HCT116 (cell line): ENCODE results near the gene RFTN1. TPM values are rescaled to one million over a fixed set of nuclear protein-coding genes. Genes with fewer than 3 reads are reported as not detected.

ENCODE experiments used
- ATAC-seq: fragments of 200-7000 bp; cut with Tn5 transposase; 2 replicates; pipeline ENCODE4 v1.9.1; 2020; ENCODE audit warnings: mild to moderate bottlenecking, moderate library complexity
- BruUV-seq: library from RNA; stranded (reverse); fragments of 400-500 nt; replicated peaks from 2 replicates; lab custom pipeline; 2021; lab: Mats Ljungman, UMichigan
- CTCF ChIA-PET: fragments of 300-600 bp; sonication (Branson Sonifier 250); formaldehyde crosslinking; loops from one replicate; lab custom pipeline; 2021; ENCODE audit warnings: antibody characterized with exemption; lab: Charles Lee
- POLR2A ChIA-PET: fragments of 300-600, 350-600 bp; sonication (Branson Sonifier 250); formaldehyde crosslinking; loops from one replicate; lab custom pipeline; 2021; ENCODE audit warnings: antibody characterized with exemption; lab: Charles Lee
- RAD21 ChIA-PET, 2 experiments: fragments of 300-600 bp; sonication (Branson Sonifier 250); formaldehyde crosslinking; loops; one replicate each; lab custom pipeline; 2023; ENCODE audit warnings: low total read pairs in 2 of 2; ENCODE audit not compliant: uncharacterized antibody in 2 of 2, unreplicated experiment in 2 of 2, low non-redundant PET in 1 of 2; lab: Charles Lee
- DNase-seq: peaks from one replicate; pipeline ENCODE4 v3.0.0-alpha.2; 2010; ENCODE audit warnings: low read depth, low spot score
- H2AFZ ChIP-seq: fragments of 200-600 bp; shearing (Covaris generic), sonication (generic); 2 replicates; pipeline ENCODE4 v1.6.1; 2017; ENCODE audit warnings: low read depth, mixed run types, mixed read lengths, antibody characterized with exemption, low read length; ENCODE audit not compliant: poor library complexity, severe bottlenecking
- H3K27ac ChIP-seq: 2 replicates; pipeline ENCODE4 v1.5.1; 2012; ENCODE audit warnings: low read depth, low read length
- H3K27me3 ChIP-seq: fragments of 200-600 bp; sonication (generic); 2 replicates; pipeline ENCODE4 v1.6.1; 2016; ENCODE audit warnings: mixed run types, low read length, mixed read lengths; ENCODE audit not compliant: insufficient read depth
- H3K36me3 ChIP-seq, 2 experiments: fragments of 200-500 bp in 1 of 2; fragments of 200-600 bp in 1 of 2; sonication (Bioruptor generic) in 1 of 2; sonication (generic) in 1 of 2; 2 replicates each; pipeline versions ENCODE4 v1.5.1 to v1.6.1; 2014 to 2016; ENCODE audit warnings: low read length in 2 of 2, inconsistent platforms in 1 of 2, mixed read lengths in 1 of 2, mixed run types in 1 of 2; ENCODE audit not compliant: insufficient read depth in 2 of 2, control insufficient read depth in 1 of 2
- H3K4me1 ChIP-seq, 2 experiments: fragments of 200-600 bp in 1 of 2; sonication (generic) in 1 of 2; 2 replicates each; pipeline versions ENCODE4 v1.5.1 to v1.6.1; 2012 to 2017; ENCODE audit warnings: low read length in 2 of 2, inconsistent platforms in 1 of 2, mild to moderate bottlenecking in 1 of 2, mixed read lengths in 1 of 2, mixed run types in 1 of 2, moderate library complexity in 1 of 2; ENCODE audit not compliant: insufficient read depth in 2 of 2, control insufficient read depth in 1 of 2
- H3K4me2 ChIP-seq: fragments of 200-600 bp; sonication (generic); 2 replicates; pipeline ENCODE4 v1.6.1; 2017; ENCODE audit warnings: mixed run types, low read length, mixed read lengths
- H3K4me3 ChIP-seq, 2 experiments: fragments of 200-600 bp in 1 of 2; sonication (generic) in 1 of 2; replicated peaks in 1 of 2; 2 replicates each; pipeline ENCODE4 v1.5.1; 2011 to 2016; ENCODE audit warnings: low read length in 2 of 2, control low read depth in 1 of 2, low read depth in 1 of 2, mild to moderate bottlenecking in 1 of 2, mixed read lengths in 1 of 2, mixed run types in 1 of 2
- H3K79me2 ChIP-seq: fragments of 200-600 bp; sonication (generic); 2 replicates; pipeline ENCODE4 v1.6.1; 2017; ENCODE audit warnings: mild to moderate bottlenecking, mixed run types, low read length, moderate library complexity, mixed read lengths; ENCODE audit not compliant: insufficient read depth
- H3K9ac ChIP-seq: fragments of 200-600 bp; sonication (generic); 2 replicates; pipeline ENCODE4 v1.6.1; 2016; ENCODE audit warnings: low read length, mixed read lengths
- H3K9me2 ChIP-seq: fragments of 200-600 bp; sonication (generic), shearing (Covaris generic); 2 replicates; pipeline ENCODE4 v1.6.1; 2017; ENCODE audit warnings: mixed run types, mild to moderate bottlenecking, moderate library complexity; ENCODE audit not compliant: insufficient read depth
- H3K9me3 ChIP-seq, 2 experiments: fragments of 200-500 bp in 1 of 2; fragments of 200-600 bp in 1 of 2; sonication (Bioruptor generic) in 1 of 2; sonication (generic) in 1 of 2; 2 replicates each; pipeline ENCODE4 v1.6.1; 2014 to 2017; ENCODE audit warnings: low read length in 2 of 2, mixed read lengths in 2 of 2, inconsistent platforms in 1 of 2, low read depth in 1 of 2, mild to moderate bottlenecking in 1 of 2, mixed run types in 1 of 2, moderate library complexity in 1 of 2; ENCODE audit not compliant: control insufficient read depth in 1 of 2, insufficient read depth in 1 of 2
- H4K20me1 ChIP-seq: fragments of 200-600 bp; sonication (generic), shearing (Covaris generic); 2 replicates; pipeline ENCODE4 v1.6.1; 2017; ENCODE audit warnings: mixed run types, mild to moderate bottlenecking, moderate library complexity; ENCODE audit not compliant: insufficient read depth
- CBX3 ChIP-seq: IDR thresholded peaks from 2 replicates; pipeline ENCODE4 v1.6.1; 2012; ENCODE audit warnings: low read depth
- CEBPB ChIP-seq: IDR thresholded peaks from 2 replicates; pipeline ENCODE4 v1.6.1; 2012; ENCODE audit warnings: low read depth
- EGR1 ChIP-seq: IDR thresholded peaks from 2 replicates; pipeline ENCODE4 v1.6.1; 2012; ENCODE audit warnings: low read depth
- ELF1 ChIP-seq: IDR thresholded peaks from 2 replicates; pipeline ENCODE4 v1.6.1; 2012; ENCODE audit warnings: low read depth, borderline replicate concordance
- EZH2 ChIP-seq: fragments of 200-600 bp; sonication (generic); IDR thresholded peaks from 2 replicates; pipeline ENCODE4 v1.6.1; 2017; ENCODE audit warnings: antibody characterized with exemption, mixed run types
- EZH2phosphoT487 ChIP-seq: fragments of 200-600 bp; IDR thresholded peaks from 2 replicates; pipeline ENCODE4 v1.6.1; 2018; ENCODE audit warnings: antibody characterized with exemption, borderline replicate concordance
- JUND ChIP-seq: IDR thresholded peaks from 2 replicates; pipeline ENCODE4 v1.6.1; 2012
- MAX ChIP-seq: IDR thresholded peaks from 2 replicates; pipeline ENCODE4 v1.6.1; 2012
- POLR2A ChIP-seq: IDR thresholded peaks from 2 replicates; pipeline ENCODE4 v1.7.0; 2011; ENCODE audit warnings: borderline replicate concordance; ENCODE audit not compliant: insufficient read depth, insufficient read length; ENCODE audit errors: extremely low read depth
- POLR2AphosphoS5 ChIP-seq: IDR thresholded peaks from 2 replicates; pipeline ENCODE4 v1.6.1; 2011; ENCODE audit warnings: mild to moderate bottlenecking, low read depth, low read length, moderate library complexity
- RAD21 ChIP-seq: IDR thresholded peaks from 2 replicates; pipeline ENCODE4 v1.6.1; 2012; ENCODE audit warnings: low read depth, mild to moderate bottlenecking
- SIN3A ChIP-seq: IDR thresholded peaks from 2 replicates; pipeline ENCODE4 v1.6.1; 2012; ENCODE audit warnings: low read depth
- SP1 ChIP-seq: IDR thresholded peaks from 2 replicates; pipeline ENCODE4 v1.6.1; 2012; ENCODE audit warnings: low read depth
- SRF ChIP-seq: IDR thresholded peaks from 2 replicates; pipeline ENCODE4 v1.6.1; 2012; ENCODE audit warnings: low read depth
- TCF7L2 ChIP-seq: IDR thresholded peaks from 2 replicates; pipeline ENCODE4 v1.7.0; 2011; ENCODE audit warnings: borderline replicate concordance, inconsistent platforms; ENCODE audit not compliant: insufficient read depth, insufficient read length; ENCODE audit errors: extremely low read depth
- YY1 ChIP-seq: IDR thresholded peaks from 2 replicates; pipeline ENCODE4 v1.6.1; 2011; ENCODE audit warnings: low read length, low read depth, moderate library complexity, mild to moderate bottlenecking; ENCODE audit not compliant: insufficient replicate concordance; ENCODE audit errors: extremely low read depth
- ZFX ChIP-seq: fragments of 450-650 bp; IDR thresholded peaks from 2 replicates; pipeline ENCODE4 v1.6.1; 2017
- ZNF274 ChIP-seq: fragments of 200-500 bp; sonication (Bioruptor generic); IDR thresholded peaks from 2 replicates; pipeline ENCODE4 v1.6.1; 2014; ENCODE audit warnings: mild to moderate bottlenecking, low read depth, low read length, inconsistent platforms
- intact Hi-C: fragments of 100-400 bp; cut with micrococcal nuclease; formaldehyde crosslinking; loops from 2 replicates; pipeline ENCODE4 v1.10.0; 2022
- total RNA-seq: library from RNA; stranded (reverse); gene quantifications from one replicate; pipeline ENCODE4 v1.2.1, GENCODE V29; 2021; ENCODE audit not compliant: unreplicated experiment

Gene RFTN1
- total RNA-seq, 1 experiment from 2014 or later = 3.9 TPM

GRCh38 chr3:16439163-16439847, 74.2 kb downstream of the RFTN1 start:
- H3K4me1 ChIP-seq = no peaks in the 10 kb centered on the region
- CTCF ChIA-PET = no interaction called here
- RAD21 ChIA-PET = no interaction called here
- BruUV-seq = no TSS peak
- H4K20me1 ChIP-seq = no peaks in the 10 kb centered on the region
- no peaks in the 10 kb centered on the region for H3K9me3 ChIP-seq
- no peak for ATAC-seq
- H3K9ac ChIP-seq = no peak overlapping the region
- H3K9me2 ChIP-seq = no peaks in the 10 kb centered on the region
- no peaks in the 10 kb centered on the region for H3K27me3 ChIP-seq
- no peaks in the 10 kb centered on the region for H3K79me2 ChIP-seq
- H3K4me3 ChIP-seq = no peak overlapping the region
- POLR2A ChIA-PET = no interaction called here
- H2AFZ ChIP-seq = no peak overlapping the region
- TF ChIP-seq SP1 (no peak), ZFX (no peak), ELF1 (no peak), SRF (no peak), RAD21 (no peak), EGR1 (no peak), MAX (no peak), EZH2phosphoT487 (no peak), POLR2AphosphoS5 (no peak), EZH2 (no peak), TCF7L2 (no peak), CEBPB (no peak), JUND (no peak), YY1 (no peak), SIN3A (no peak), ZNF274 (no peak), POLR2A (no peak), CBX3 (no peak)
- intact Hi-C loops = no loop called here
- DNase-seq = no peak
- no peaks in the 10 kb centered on the region for H3K36me3 ChIP-seq
- no peak overlapping the region for H3K27ac ChIP-seq
- H3K4me2 ChIP-seq = no peak overlapping the region
